Measurements from ENCODE around the gene NANS.

Gene NANS

GRCh38 chr9:98038958-98039357 lies 17.6 kb upstream of the NANS start:
- no peak for DNase-seq (ENCODE audit: low spot score)

GRCh38 chr9:98039607-98040017 lies 16.9 kb upstream of the NANS start:
- no peak for DNase-seq (ENCODE audit: low spot score)

- no peak for DNase-seq (ENCODE audit: low spot score)
Observed at GRCh38 chr9:98040212-98040611, 16.3 kb upstream of the NANS start.

GRCh38 chr9:98043915-98044314 lies 12.6 kb upstream of the NANS start:
- DNase-seq (ENCODE audit: low spot score) = no peak

- peak; percentile 98 for DNase-seq (ENCODE audit: low spot score)
Observed at GRCh38 chr9:98045234-98046179, 11.0 kb upstream of the NANS start.

- no peak for DNase-seq (ENCODE audit: low spot score)
Observed at GRCh38 chr9:98046180-98046543, 10.4 kb upstream of the NANS start.

- DNase-seq (ENCODE audit: low spot score) = peak; percentile 70
Observed at GRCh38 chr9:98047002-98047401, 9.5 kb upstream of the NANS start.

GRCh38 chr9:98049288-98050072 lies 7.1 kb upstream of the NANS start:
- DNase-seq (ENCODE audit: low spot score) = no peak

GRCh38 chr9:98050351-98050750 lies 6.2 kb upstream of the NANS start:
- DNase-seq (ENCODE audit: low spot score) = no peak

- DNase-seq (ENCODE audit: low spot score) = no peak
Observed at GRCh38 chr9:98054376-98054951, 2.1 kb upstream of the NANS start.

GRCh38 chr9:98057138-98057799 lies 737 bp downstream of the NANS start:
- DNase-seq (ENCODE audit: low spot score) = peak; percentile 70

- no peak for DNase-seq (ENCODE audit: low spot score)
Observed at GRCh38 chr9:98062161-98062560, 5.6 kb downstream of the NANS start.

- DNase-seq (ENCODE audit: low spot score) = no peak
Observed at GRCh38 chr9:98064623-98065392, 8.3 kb downstream of the NANS start.

GRCh38 chr9:98066235-98066634 lies 9.7 kb downstream of the NANS start:
- no peak for DNase-seq (ENCODE audit: low spot score)

- DNase-seq (ENCODE audit: low spot score) = no peak
Observed at GRCh38 chr9:98067184-98067583, 10.7 kb downstream of the NANS start.

GRCh38 chr9:98069551-98069950 lies 13.0 kb downstream of the NANS start:
- no peak for DNase-seq (ENCODE audit: low spot score)

- no peak for DNase-seq (ENCODE audit: low spot score)
Observed at GRCh38 chr9:98070704-98071103, 14.2 kb downstream of the NANS start.

GRCh38 chr9:98071737-98072136 lies 15.2 kb downstream of the NANS start:
- DNase-seq (ENCODE audit: low spot score) = no peak

GRCh38 chr9:98074115-98074990 lies 17.8 kb downstream of the NANS start:
- DNase-seq (ENCODE audit: low spot score) = peak; percentile 71

GRCh38 chr9:98075332-98075805 lies 18.8 kb downstream of the NANS start:
- DNase-seq (ENCODE audit: low spot score) = no peak
